Stimulated activated memory B cell treated with anti-CD40 and anti-IgM and Interleukin-4, amounts not matched to agents 10 μg/mL and 1 μg/mL and 100 μg/mL, for 72 hours (primary cell): ENCODE data around the gene ABCB11.
A peak's percentile ranks its signal among the peaks of the same experiment; 100 is the strongest.

Experiments used
- ATAC-seq: fragments of 150-1000 bp; cut with Tn5 transposase; 2 replicates; pipeline ENCODE4 v1.10.0; 2021
- H3K27ac Mint-ChIP-seq: one replicate; pipeline ENCODE4 v1.8.0; 2022; ENCODE audit warnings: mild to moderate bottlenecking, mixed read lengths
- H3K27me3 Mint-ChIP-seq: one replicate; pipeline ENCODE4 v1.8.0; 2022; ENCODE audit warnings: mixed read lengths
- H3K36me3 Mint-ChIP-seq: one replicate; pipeline ENCODE4 v1.8.0; 2022; ENCODE audit warnings: mixed read lengths
- H3K4me1 Mint-ChIP-seq: one replicate; pipeline ENCODE4 v1.8.0; 2022; ENCODE audit warnings: mixed read lengths
- H3K4me3 Mint-ChIP-seq: one replicate; pipeline ENCODE4 v1.8.0; 2022; ENCODE audit warnings: mild to moderate bottlenecking, moderate library complexity, mixed read lengths
- H3K9me3 Mint-ChIP-seq: one replicate; pipeline ENCODE4 v1.8.0; 2022; ENCODE audit warnings: mixed read lengths

ABCB11 gene

DNA sequence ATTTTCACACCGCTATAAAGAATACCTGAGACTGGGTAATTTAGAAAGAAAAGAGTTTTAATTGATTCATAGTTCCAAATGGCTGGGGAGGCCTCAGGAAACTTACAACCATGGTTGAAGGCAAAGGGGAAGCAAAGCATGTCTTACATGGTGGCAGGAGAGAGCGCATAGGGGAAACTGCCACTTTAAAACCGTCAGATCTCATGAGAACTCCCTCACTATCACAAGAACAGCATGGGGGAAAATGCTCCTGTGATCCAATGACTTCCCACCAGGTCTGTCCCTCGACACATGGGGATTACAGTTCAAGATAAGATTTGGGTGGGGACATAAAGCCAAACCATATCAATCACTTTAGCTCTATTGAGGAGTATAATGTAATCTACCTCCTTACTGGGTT lies 53.5 kb downstream of the ABCB11 start:
- ATAC-seq: no peak
- no peak overlapping the region for H3K4me3 Mint-ChIP-seq

DNA sequence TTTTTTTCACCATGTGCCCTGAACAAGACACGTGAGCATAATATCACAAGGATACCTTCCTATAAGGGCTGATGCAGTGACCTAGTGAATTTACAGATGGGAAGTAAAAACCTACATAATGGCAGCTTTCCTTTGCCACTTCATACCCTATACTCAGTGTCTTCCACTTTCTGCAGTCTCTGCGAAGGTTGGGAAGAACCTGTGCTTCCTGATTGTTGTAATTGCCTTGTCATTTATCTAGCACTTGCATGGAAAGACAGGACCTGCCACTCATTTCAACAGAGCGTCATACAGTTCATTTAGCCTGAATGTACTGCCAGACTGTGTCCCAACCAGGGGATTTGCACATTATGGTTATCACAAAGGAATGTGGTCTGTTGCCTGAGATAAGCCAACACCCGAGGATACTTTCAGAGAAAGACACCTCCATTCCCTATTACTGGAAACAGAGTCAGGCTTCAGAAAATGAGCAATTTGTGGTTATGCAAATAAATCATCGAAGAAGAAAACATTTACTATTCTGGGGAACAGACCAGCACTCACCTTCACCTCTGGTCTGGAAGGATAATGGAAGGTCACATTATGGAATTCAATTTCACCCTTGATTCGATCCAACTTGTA lies 55.0 kb downstream of the ABCB11 start:
- no peak for ATAC-seq
- Mint-ChIP-seq H3K4me1 (no peaks in the 10 kb centered on the region), H3K27ac (no peak overlapping the region), H3K27me3 (no peaks in the 10 kb centered on the region), H3K36me3 (no peaks in the 10 kb centered on the region), H3K9me3 (no peaks in the 10 kb centered on the region), H3K4me3 (no peak overlapping the region)

More for the DNA sequence above, 53.5 kb downstream of the ABCB11 start:
- H3K36me3 Mint-ChIP-seq: no peaks in the 10 kb centered on the region
- H3K4me1 Mint-ChIP-seq: no peaks in the 10 kb centered on the region
- H3K27me3 Mint-ChIP-seq: no peaks in the 10 kb centered on the region
- no peaks in the 10 kb centered on the region for H3K9me3 Mint-ChIP-seq
- no peak overlapping the region for H3K27ac Mint-ChIP-seq

DNA sequence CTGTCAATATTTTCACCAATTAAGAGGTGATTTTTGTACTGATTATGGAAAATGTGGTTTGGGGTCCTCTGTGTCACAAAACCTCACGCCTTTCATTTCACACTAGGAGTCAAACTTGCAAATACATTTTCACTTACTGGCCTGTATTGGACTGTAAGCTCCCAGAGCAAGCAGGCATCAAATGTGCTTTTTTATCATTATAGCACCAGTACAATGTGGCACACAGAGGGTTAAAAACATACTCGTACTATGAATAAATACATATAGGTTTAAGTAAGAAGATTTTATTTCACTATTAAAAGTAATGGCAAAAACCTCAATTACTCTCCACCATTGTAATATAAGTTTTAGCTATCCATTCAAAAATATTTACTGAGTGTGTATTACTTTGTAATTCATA lies 56.7 kb downstream of the ABCB11 start:
- no peaks in the 10 kb centered on the region for H3K36me3 Mint-ChIP-seq
- no peaks in the 10 kb centered on the region for H3K27me3 Mint-ChIP-seq
- H3K4me1 Mint-ChIP-seq: no peaks in the 10 kb centered on the region
- no peak for ATAC-seq
- no peak overlapping the region for H3K27ac Mint-ChIP-seq
- no peak overlapping the region for H3K4me3 Mint-ChIP-seq
- H3K9me3 Mint-ChIP-seq: no peaks in the 10 kb centered on the region

DNA sequence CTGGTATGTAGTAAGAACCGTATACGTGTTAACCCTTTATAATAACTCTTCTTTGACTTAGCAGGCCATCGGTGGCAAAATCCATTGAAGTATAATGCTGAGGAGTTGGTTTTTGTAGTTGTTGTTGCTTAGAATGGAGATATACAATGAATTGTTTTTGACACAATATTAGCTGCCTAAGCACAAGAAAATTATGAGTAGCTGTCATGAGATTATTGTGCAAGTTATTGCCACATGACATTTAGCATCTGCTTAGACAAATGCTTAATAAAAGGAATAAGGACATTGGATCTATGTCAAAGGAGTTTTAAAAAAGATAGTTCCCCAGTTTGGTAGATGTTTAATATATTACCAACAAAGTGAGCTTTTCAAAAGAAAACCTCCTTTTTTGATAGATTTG lies 59.9 kb downstream of the ABCB11 start:
- Mint-ChIP-seq H3K4me1 (no peaks in the 10 kb centered on the region), H3K4me3 (no peak overlapping the region), H3K27me3 (no peaks in the 10 kb centered on the region), H3K27ac (no peak overlapping the region), H3K36me3 (no peaks in the 10 kb centered on the region), H3K9me3 (no peaks in the 10 kb centered on the region)
- ATAC-seq: no peak

DNA sequence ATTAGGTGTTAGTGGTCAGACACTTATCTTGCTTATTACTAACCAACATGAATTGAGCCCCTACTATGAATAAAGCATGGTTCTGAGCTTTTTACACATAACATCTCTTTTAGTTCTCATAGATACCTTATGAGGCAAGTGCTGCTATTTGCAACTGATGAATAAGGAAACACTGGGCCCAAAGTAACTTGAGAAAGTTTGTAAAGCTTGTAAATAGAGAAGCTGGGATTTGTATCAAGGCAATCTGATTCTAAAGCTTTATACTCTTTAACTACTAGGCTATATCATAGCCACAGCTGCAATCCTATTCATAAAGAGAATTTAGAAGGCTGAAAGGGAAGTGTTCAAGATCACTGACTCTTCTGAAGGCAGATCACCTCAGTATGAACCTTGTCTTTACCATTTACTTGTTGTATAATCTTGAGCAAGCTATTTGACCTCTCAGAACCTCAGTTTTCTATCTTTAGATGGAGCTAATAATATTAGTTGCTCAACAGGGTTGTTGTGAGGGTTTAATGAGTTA lies 60.4 kb downstream of the ABCB11 start:
- Mint-ChIP-seq H3K4me1 (no peaks in the 10 kb centered on the region), H3K27ac (no peak overlapping the region), H3K9me3 (no peaks in the 10 kb centered on the region), H3K27me3 (no peaks in the 10 kb centered on the region), H3K36me3 (no peaks in the 10 kb centered on the region), H3K4me3 (no peak overlapping the region)
- ATAC-seq: no peak

DNA sequence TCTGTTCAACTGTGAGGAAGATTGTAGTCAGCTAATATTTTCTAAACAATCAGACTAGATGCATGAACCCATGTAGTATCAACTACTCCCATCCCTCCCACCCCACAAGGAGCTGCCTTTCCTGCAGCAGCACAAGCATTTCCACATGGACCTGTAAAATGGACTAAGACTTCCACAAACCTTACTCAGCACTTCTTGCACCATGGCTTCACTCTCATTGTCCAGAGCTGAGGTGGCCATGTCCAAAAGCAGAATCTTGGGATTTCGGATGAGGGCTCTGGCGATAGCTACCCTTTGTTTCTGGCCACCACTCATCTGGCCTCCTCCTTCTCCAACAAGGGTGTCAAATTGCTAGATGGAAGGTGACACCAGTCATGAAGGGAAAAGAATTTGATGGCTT lies 61.3 kb downstream of the ABCB11 start:
- Mint-ChIP-seq H3K4me1 (no peaks in the 10 kb centered on the region), H3K27ac (no peak overlapping the region), H3K36me3 (no peaks in the 10 kb centered on the region), H3K4me3 (no peak overlapping the region), H3K9me3 (no peaks in the 10 kb centered on the region), H3K27me3 (no peaks in the 10 kb centered on the region)
- ATAC-seq: no peak

DNA sequence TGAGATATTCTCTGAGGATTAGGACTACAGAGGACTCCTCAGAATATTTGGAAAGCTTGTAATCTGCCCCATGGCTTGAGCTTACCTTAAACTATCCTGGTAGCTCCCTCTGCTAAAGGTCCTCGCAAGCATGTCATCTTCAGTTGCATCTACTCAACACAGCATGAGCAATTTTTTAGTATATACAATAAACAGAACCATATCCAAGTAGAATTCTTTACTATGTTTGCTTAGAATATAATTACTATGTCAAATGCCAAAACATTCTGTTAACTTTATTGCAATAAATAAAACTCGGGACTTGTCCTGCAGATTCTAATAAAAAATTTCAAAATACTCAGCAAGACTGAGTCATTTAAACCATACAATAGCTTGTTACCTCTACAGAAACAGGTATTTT lies 62.8 kb downstream of the ABCB11 start:
- H3K9me3 Mint-ChIP-seq: no peaks in the 10 kb centered on the region
- H3K27me3 Mint-ChIP-seq: no peaks in the 10 kb centered on the region
- ATAC-seq: no peak
- H3K36me3 Mint-ChIP-seq: no peaks in the 10 kb centered on the region
- no peak overlapping the region for H3K4me3 Mint-ChIP-seq
- H3K4me1 Mint-ChIP-seq: no peaks in the 10 kb centered on the region
- H3K27ac Mint-ChIP-seq: no peak overlapping the region

DNA sequence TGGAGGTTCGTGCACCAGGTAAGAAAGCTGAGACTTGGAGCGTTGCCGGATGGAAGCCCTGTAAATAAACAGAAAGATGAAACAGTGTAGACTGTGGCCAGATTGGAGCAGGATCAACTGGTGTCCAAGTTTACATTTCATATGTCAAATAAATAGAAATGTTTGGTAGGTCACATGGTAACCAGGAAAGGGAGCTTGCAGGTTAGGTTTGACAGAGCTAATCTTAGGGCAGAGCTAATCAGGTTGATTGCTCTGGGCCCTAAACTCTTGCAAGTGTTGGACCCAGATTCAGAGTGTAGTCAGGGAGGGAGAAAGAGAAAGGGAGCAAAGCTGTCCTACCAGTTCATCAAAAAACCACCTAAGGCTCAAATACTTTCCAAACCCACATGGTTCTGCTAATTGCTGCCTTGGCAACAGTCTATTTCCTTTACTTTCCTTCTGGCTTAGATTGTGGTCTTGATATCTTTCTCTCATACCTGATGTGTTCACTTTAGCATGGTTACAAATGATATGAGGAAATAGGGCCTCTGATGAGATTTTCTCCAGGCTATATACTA lies 66.8 kb downstream of the ABCB11 start:
- ATAC-seq: no peak

DNA sequence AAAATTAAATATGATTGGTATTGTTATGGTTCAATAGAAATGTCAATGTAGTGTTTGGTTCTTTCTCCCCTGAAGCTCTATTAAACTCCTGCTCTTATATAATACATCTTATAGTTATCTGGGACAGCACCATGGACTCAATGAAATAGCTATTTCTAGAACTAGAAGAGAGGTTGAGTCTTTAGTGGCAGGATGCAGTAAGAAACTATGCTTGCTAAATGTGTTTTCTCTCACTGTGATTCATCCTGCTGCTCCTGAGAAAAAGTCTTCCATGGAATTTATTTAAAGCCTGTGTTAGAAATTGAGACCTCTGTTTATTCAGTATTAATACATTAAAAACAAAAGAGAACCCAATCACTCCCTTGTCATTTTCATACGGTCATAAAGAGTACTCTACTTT lies 68.5 kb downstream of the ABCB11 start:
- ATAC-seq: no peak
- Mint-ChIP-seq H3K9me3 (no peaks in the 10 kb centered on the region), H3K27me3 (peaks cover under 1% of the 10 kb centered on the region), H3K27ac (no peak overlapping the region), H3K36me3 (no peaks in the 10 kb centered on the region), H3K4me1 (no peaks in the 10 kb centered on the region), H3K4me3 (no peak overlapping the region)

More for the DNA sequence above, 66.8 kb downstream of the ABCB11 start:
- no peaks in the 10 kb centered on the region for H3K4me1 Mint-ChIP-seq
- H3K36me3 Mint-ChIP-seq: no peaks in the 10 kb centered on the region
- H3K9me3 Mint-ChIP-seq: no peaks in the 10 kb centered on the region
- no peak overlapping the region for H3K4me3 Mint-ChIP-seq
- H3K27me3 Mint-ChIP-seq: no peaks in the 10 kb centered on the region
- no peak overlapping the region for H3K27ac Mint-ChIP-seq

DNA sequence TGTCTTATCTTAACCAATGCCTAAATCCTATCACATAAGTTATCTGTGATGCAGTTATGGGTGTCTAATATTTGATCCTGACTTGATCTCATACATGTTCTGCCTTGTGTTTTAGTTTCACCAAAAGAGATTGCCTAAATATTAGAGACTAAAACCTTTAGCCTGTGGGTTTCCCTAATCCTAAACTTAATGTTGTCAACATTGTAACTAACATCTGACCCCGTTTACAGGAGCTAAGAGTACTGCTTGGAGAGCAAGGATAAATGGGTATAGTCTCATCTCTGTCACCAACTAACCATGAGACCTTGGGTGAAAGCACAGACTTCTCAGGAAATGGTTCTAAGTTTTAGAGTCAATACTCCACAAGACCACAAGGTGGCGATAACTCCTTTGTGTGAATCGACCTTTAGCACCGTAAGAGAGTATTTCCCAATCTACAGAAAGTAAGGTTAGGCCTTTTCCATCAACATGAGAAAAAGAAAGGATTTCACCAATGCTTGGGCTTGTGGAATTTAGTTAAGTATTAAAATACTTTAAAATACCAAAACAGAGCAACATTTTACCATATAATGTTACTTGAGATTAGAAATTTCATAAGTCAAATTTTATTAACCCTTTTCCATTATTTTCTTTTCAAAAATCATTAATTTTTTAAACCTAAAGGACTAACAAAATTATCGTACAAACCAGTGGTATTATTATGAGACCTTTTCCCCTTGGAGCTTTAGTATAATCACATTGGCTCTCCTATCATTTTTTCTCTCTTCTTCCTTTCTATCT lies 69.5 kb downstream of the ABCB11 start:
- Mint-ChIP-seq H3K36me3 (no peaks in the 10 kb centered on the region), H3K4me3 (no peak overlapping the region), H3K27me3 (peaks cover 11% of the 10 kb centered on the region), H3K27ac (no peak overlapping the region), H3K4me1 (no peaks in the 10 kb centered on the region), H3K9me3 (no peaks in the 10 kb centered on the region)
- peak; percentile 44 for ATAC-seq

DNA sequence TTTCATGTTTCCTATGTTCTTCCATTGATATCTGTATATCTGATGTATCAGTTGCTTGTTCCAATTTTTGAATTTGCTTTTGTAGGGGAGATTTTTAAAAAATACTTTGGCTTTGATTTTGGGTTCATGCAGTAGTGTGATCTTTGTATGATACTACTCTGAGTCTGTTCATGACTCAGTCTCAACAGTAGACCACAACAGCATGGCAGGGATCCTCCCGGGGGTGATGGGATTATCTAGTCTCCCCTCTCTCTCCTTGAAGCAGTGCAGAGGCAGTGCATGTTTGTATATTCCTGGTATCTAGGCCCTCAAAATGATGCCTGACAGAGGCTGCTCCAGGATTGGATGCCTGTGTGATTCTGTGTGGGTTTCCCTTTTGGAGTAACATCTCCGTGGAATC lies 74.7 kb downstream of the ABCB11 start:
- Mint-ChIP-seq H3K4me3 (no peak overlapping the region), H3K9me3 (peaks cover 12% of the 10 kb centered on the region), H3K4me1 (no peaks in the 10 kb centered on the region), H3K27ac (no peak overlapping the region), H3K36me3 (no peaks in the 10 kb centered on the region), H3K27me3 (peaks cover 32% of the 10 kb centered on the region)
- no peak for ATAC-seq

DNA sequence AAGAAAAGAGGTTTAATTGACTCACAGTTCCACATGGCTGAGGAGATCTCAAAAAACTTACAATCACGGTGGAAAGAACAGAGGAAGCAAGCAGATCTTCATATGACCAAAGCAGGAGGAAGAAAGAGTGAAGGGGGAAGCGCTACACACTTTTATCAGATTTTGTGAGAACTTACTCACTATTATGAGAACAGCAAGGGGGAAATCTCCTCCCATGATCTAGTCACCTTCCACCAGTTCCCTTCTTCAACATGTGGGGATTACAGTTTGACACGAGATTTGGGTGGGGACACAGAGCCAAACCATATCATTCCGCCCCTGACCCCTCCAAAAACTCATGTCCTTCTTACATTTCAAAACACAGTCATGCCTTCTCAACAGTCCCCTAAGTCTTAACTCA lies 75.8 kb downstream of the ABCB11 start:
- no peaks in the 10 kb centered on the region for H3K4me1 Mint-ChIP-seq
- H3K27ac Mint-ChIP-seq: no peak overlapping the region
- H3K4me3 Mint-ChIP-seq: no peak overlapping the region
- peaks cover 32% of the 10 kb centered on the region for H3K27me3 Mint-ChIP-seq
- ATAC-seq: no peak
- H3K36me3 Mint-ChIP-seq: no peaks in the 10 kb centered on the region
- H3K9me3 Mint-ChIP-seq: peaks cover 12% of the 10 kb centered on the region

DNA sequence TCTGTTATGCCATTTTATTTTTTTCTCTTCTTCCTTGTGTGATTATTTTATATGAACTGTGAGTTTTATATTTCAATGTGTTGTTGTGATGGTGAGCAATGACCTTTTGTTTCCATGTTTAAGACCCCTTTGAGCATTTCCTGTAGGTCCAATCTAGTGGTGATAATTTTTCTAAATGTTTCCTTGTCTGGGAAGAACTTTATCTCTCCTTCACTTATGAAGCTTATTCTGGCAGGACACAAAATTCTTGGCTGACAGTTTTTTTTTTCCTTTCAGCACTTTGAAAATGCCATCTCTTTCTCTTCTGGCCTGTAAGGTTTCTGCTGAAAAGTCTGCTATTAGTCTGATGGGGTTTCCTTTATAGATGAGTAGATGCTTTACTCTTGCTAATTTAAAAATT lies 76.9 kb downstream of the ABCB11 start:
- no peak for ATAC-seq
- H3K4me3 Mint-ChIP-seq: no peak overlapping the region
- H3K9me3 Mint-ChIP-seq: peaks cover 12% of the 10 kb centered on the region
- no peaks in the 10 kb centered on the region for H3K4me1 Mint-ChIP-seq
- peaks cover 32% of the 10 kb centered on the region for H3K27me3 Mint-ChIP-seq
- H3K36me3 Mint-ChIP-seq: no peaks in the 10 kb centered on the region
- H3K27ac Mint-ChIP-seq: no peak overlapping the region

DNA sequence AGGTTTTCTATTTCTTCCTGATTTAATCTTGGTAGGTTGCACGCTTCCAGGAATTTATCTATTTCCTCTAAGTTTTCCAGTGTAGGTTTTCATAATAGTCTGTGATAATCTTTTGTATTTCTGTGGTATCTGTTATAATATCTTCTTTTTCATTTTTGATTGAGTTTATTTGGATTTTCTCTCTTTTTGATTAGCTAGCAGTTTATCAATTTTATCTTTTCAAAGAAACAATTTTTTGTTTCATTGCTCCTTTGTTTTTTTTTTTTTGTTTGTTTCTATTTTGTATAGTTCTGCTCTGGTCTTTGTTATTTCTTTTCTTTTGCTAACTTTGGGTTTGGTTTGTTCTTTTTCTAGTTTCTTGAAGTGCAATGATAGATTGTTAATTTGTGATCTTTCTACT lies 78.7 kb downstream of the ABCB11 start:
- Mint-ChIP-seq H3K4me1 (no peaks in the 10 kb centered on the region), H3K9me3 (peaks cover 12% of the 10 kb centered on the region), H3K27me3 (peaks cover 29% of the 10 kb centered on the region), H3K36me3 (no peaks in the 10 kb centered on the region), H3K4me3 (no peak overlapping the region), H3K27ac (no peak overlapping the region)
- ATAC-seq: no peak

DNA sequence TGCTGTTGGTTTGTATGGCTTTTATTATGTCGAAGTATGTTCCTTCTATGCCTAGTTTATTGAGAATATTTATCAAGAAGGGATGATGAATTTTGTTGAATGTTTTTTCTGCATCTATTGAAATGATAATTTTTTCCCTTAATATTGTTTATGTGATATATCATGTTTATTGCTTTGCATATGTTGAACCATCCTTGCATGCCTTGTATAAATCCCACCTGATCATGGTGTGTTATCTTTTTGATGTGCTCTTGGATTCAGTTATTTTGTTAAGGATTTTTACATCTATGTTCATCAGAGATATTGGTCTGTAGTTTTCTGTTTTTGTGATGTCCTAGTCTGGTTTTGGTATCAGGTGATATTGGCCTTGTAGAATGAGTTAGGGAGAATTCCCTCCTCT lies 79.3 kb downstream of the ABCB11 start:
- H3K4me1 Mint-ChIP-seq: no peaks in the 10 kb centered on the region
- no peak overlapping the region for H3K27ac Mint-ChIP-seq
- H3K27me3 Mint-ChIP-seq: peaks cover 23% of the 10 kb centered on the region
- H3K9me3 Mint-ChIP-seq: peaks cover 12% of the 10 kb centered on the region
- H3K36me3 Mint-ChIP-seq: no peaks in the 10 kb centered on the region
- no peak for ATAC-seq
- no peak overlapping the region for H3K4me3 Mint-ChIP-seq

DNA sequence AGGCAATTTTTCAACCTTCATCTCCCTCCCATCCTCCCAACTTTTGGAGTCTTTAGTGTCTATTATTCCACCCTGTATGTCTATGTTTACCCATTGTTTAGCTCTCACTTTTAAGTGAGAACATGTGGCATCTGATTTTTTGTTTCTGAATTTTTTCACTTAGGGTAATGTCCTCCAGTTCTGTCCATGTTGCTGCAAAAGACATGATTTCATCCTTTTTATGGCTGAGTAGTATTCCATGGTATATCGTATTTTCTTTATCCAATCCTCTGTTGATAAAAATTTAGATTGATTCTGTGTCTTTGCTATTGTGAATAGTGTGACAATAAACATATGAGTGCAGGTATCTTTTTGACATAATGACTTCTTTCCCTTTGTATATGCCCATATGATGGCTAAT lies 81.8 kb downstream of the ABCB11 start:
- H3K4me3 Mint-ChIP-seq: no peak overlapping the region
- no peak overlapping the region for H3K27ac Mint-ChIP-seq
- peaks cover 16% of the 10 kb centered on the region for H3K27me3 Mint-ChIP-seq
- no peak for ATAC-seq
- H3K36me3 Mint-ChIP-seq: no peaks in the 10 kb centered on the region
- peaks cover 12% of the 10 kb centered on the region for H3K9me3 Mint-ChIP-seq
- H3K4me1 Mint-ChIP-seq: no peaks in the 10 kb centered on the region
